ENCODE data around the gene TNPO1.

Gene TNPO1

DNA sequence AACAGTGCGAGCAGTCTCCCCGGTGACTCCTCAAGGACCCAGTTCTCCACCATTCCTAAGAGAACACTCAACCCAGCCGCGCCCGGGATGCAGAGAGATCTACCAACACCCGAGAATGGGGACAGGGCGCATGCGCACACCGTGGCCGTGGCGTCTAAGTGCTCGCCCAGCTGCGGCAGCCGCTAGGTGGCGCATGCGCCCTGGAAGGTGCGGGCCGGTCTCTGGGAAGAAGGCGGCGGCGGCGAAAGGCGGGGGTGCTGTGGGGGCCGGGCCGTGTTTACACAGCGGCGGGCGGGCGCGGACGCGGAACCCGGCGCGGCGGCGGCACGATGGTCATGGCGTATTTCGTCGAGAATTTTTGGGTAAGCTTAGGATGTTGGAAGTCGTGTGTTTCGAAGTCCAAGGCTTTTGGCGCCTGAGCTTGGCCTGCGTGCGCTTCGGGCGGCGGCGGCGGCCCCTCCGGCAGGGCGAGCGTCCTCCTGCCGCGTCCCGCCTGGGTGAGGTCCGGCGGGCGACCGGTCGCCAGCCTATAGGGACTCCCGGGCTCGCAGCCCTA, 139.4 kb downstream of the TNPO1 start, which contains the start of gene FCHO2 (continued):
- TF ChIP-seq, protein P1, sequence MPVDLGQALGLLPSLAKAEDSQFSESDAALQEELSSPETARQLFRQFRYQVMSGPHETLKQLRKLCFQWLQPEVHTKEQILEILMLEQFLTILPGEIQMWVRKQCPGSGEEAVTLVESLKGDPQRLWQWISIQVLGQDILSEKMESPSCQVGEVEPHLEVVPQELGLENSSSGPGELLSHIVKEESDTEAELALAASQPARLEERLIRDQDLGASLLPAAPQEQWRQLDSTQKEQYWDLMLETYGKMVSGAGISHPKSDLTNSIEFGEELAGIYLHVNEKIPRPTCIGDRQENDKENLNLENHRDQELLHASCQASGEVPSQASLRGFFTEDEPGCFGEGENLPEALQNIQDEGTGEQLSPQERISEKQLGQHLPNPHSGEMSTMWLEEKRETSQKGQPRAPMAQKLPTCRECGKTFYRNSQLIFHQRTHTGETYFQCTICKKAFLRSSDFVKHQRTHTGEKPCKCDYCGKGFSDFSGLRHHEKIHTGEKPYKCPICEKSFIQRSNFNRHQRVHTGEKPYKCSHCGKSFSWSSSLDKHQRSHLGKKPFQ (tag by site-specific recombination; IDR thresholded peaks at IDR 0.05) = no peak
- TF ChIP-seq, protein P2, sequence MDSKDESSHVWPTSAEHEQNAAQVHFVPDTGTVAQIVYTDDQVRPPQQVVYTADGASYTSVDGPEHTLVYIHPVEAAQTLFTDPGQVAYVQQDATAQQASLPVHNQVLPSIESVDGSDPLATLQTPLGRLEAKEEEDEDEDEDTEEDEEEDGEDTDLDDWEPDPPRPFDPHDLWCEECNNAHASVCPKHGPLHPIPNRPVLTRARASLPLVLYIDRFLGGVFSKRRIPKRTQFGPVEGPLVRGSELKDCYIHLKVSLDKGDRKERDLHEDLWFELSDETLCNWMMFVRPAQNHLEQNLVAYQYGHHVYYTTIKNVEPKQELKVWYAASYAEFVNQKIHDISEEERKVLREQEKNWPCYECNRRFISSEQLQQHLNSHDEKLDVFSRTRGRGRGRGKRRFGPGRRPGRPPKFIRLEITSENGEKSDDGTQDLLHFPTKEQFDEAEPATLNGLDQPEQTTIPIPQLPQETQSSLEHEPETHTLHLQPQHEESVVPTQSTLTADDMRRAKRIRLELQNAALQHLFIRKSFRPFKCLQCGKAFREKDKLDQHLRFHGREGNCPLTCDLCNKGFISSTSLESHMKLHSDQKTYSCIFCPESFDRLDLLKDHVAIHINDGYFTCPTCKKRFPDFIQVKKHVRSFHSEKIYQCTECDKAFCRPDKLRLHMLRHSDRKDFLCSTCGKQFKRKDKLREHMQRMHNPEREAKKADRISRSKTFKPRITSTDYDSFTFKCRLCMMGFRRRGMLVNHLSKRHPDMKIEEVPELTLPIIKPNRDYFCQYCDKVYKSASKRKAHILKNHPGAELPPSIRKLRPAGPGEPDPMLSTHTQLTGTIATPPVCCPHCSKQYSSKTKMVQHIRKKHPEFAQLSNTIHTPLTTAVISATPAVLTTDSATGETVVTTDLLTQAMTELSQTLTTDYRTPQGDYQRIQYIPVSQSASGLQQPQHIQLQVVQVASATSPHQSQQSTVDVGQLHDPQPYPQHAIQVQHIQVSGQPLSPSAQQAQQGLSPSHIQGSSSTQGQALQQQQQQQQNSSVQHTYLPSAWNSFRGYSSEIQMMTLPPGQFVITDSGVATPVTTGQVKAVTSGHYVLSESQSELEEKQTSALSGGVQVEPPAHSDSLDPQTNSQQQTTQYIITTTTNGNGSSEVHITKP (tag by site-specific recombination; IDR thresholded peaks at IDR 0.05) = peak; percentile 84
- peak; percentile 99 for TF ChIP-seq CTCF (tag by site-specific recombination; IDR thresholded peaks at IDR 0.05)
- TF ChIP-seq ZNF121 (tag by site-specific recombination; IDR thresholded peaks at IDR 0.05) = no peak
- TF ChIP-seq ZFP37 (tag by site-specific recombination; IDR thresholded peaks at IDR 0.05) = peak; percentile 91; the same call in 1 of the 2 replicates
- 0 out of 2 replicates have a peak, but pooled peaks have one; percentile 68 for TF ChIP-seq ZSCAN30 (tag by site-specific recombination; IDR thresholded peaks at IDR 0.05)
- TF ChIP-seq ZNF571 (tag by site-specific recombination; IDR thresholded peaks at IDR 0.05) = no peak
- TF ChIP-seq ZNF248 (tag by site-specific recombination; IDR thresholded peaks at IDR 0.05) = no peak
- TF ChIP-seq MYNN (tag by site-specific recombination; IDR thresholded peaks at IDR 0.05; ENCODE audit: borderline replicate concordance) = no peak
- peak; percentile 64 for TF ChIP-seq KLF9 (tag by site-specific recombination; IDR thresholded peaks at IDR 0.05; ENCODE audit: low read depth)
- TF ChIP-seq ZBTB17 (tag by site-specific recombination; IDR thresholded peaks at IDR 0.05) = peak; percentile 92
- TF ChIP-seq ZBTB6 (tag by site-specific recombination; IDR thresholded peaks at IDR 0.05) = peak; percentile 18; the same call in 1 of the 2 replicates
- peak; percentile 66; the same call in 1 of the 2 replicates for TF ChIP-seq YY2 (tag by site-specific recombination; IDR thresholded peaks at IDR 0.05)
- peak; percentile 52 for TF ChIP-seq KLF1 (tag by site-specific recombination; IDR thresholded peaks at IDR 0.05)
- TF ChIP-seq, protein P3, sequence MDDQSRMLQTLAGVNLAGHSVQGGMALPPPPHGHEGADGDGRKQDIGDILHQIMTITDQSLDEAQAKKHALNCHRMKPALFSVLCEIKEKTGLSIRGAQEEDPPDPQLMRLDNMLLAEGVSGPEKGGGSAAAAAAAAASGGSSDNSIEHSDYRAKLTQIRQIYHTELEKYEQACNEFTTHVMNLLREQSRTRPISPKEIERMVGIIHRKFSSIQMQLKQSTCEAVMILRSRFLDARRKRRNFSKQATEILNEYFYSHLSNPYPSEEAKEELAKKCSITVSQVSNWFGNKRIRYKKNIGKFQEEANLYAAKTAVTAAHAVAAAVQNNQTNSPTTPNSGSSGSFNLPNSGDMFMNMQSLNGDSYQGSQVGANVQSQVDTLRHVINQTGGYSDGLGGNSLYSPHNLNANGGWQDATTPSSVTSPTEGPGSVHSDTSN (CRISPR knock-in tag; IDR thresholded peaks at IDR 0.05) = peak; percentile 80
- TF ChIP-seq SP2 (tag by site-specific recombination; IDR thresholded peaks at IDR 0.05) = peak; percentile 33; the same call in 1 of the 2 replicates
- no peak for TF ChIP-seq ZNF292 (tag by site-specific recombination; IDR thresholded peaks at IDR 0.05; ENCODE audit: borderline replicate concordance, low read depth)
- peak; percentile 85 for TF ChIP-seq ZNF561 (tag by site-specific recombination; IDR thresholded peaks at IDR 0.05; ENCODE audit: borderline replicate concordance)
- TF ChIP-seq ZNF324 (tag by site-specific recombination; IDR thresholded peaks at IDR 0.05) = peak; percentile 77; the same call in 1 of the 2 replicates
- TF ChIP-seq GFI1B (tag by site-specific recombination; IDR thresholded peaks at IDR 0.05) = no peak
- peak; percentile 64; the same call in 1 of the 2 replicates for TF ChIP-seq SP7 (tag by site-specific recombination; IDR thresholded peaks at IDR 0.05)
- TF ChIP-seq ZNF274 (IDR thresholded peaks at IDR 0.05; ENCODE audit: low read length) = no peak
- no peak for TF ChIP-seq ZNF274 (tag by site-specific recombination; IDR thresholded peaks at IDR 0.05; ENCODE audit: borderline replicate concordance)
- TF ChIP-seq ZNF837 (tag by site-specific recombination; IDR thresholded peaks at IDR 0.05) = no peak
- TF ChIP-seq ZNF596 (tag by site-specific recombination; IDR thresholded peaks at IDR 0.05) = 0 out of 2 replicates have a peak, but pooled peaks have one; percentile 15
- 0 out of 2 replicates have a peak, but pooled peaks have one; percentile 52 for TF ChIP-seq ZNF785 (tag by site-specific recombination; IDR thresholded peaks at IDR 0.05)
- TF ChIP-seq, protein P4, sequence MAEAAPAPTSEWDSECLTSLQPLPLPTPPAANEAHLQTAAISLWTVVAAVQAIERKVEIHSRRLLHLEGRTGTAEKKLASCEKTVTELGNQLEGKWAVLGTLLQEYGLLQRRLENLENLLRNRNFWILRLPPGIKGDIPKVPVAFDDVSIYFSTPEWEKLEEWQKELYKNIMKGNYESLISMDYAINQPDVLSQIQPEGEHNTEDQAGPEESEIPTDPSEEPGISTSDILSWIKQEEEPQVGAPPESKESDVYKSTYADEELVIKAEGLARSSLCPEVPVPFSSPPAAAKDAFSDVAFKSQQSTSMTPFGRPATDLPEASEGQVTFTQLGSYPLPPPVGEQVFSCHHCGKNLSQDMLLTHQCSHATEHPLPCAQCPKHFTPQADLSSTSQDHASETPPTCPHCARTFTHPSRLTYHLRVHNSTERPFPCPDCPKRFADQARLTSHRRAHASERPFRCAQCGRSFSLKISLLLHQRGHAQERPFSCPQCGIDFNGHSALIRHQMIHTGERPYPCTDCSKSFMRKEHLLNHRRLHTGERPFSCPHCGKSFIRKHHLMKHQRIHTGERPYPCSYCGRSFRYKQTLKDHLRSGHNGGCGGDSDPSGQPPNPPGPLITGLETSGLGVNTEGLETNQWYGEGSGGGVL (tag by site-specific recombination; IDR thresholded peaks at IDR 0.05) = peak; percentile 72
- TF ChIP-seq OSR2 (tag by site-specific recombination; IDR thresholded peaks at IDR 0.05) = peak; percentile 23; the same call in 1 of the 2 replicates
- TF ChIP-seq KLF8 (tag by site-specific recombination; IDR thresholded peaks at IDR 0.05) = peak; percentile 96
- 0 out of 2 replicates have a peak, but pooled peaks have one; percentile 5 for TF ChIP-seq WT1 (tag by site-specific recombination; IDR thresholded peaks at IDR 0.05)
